Muscle of arm (tissue), 14 donors: ENCODE measurements around the gene ARF1. TPM values are rescaled to one million over a fixed set of nuclear protein-coding genes. Genes with fewer than 3 reads are reported as not detected.

ENCODE experiments used
- DNase-seq: peaks from one replicate; pipeline ENCODE4 v3.0.0-alpha.2; 2013
- long read RNA-seq, 11 donors: transcript quantifications; one replicate each; lab custom pipeline, GENCODE V29; 2026
- polyA plus RNA-seq, 12 donors: library from polyadenylated mRNA; unstranded; fragments of 120-200 nt; gene quantifications; one replicate each; pipeline ENCODE4 v1.2.1, GENCODE V29; 2013; ENCODE audit not compliant: insufficient read length in 12 of 12

ARF1 gene
- polyA plus RNA-seq: 100 to 1,000 TPM in 11 of 12 donors, not detected in 1; 213 to 325 (median 249) TPM
- long read RNA-seq, donor 1, transcript ARF1-201 (5 exons, 1,888 nt): major isoform, 224 of 290 reads
- long read RNA-seq, donor 1, transcript ARF1-213 (5 exons, 1,972 nt): minor isoform, 7 of 290 reads
- long read RNA-seq, donor 1, partial matches to known transcripts: 52 of 290 reads
- long read RNA-seq, donor 1, other reads (novel, unspliced or antisense): 5 of 290 reads
- long read RNA-seq, donor 2, transcript ARF1-213 (5 exons, 1,972 nt): minor isoform, 8 of 185 reads
- long read RNA-seq, donor 2, transcript ARF1-201 (5 exons, 1,888 nt): major isoform, 161 of 185 reads
- long read RNA-seq, donor 2, partial matches to known transcripts: 16 of 185 reads
- long read RNA-seq, donor 2, other reads (novel, unspliced or antisense): 0 of 185 reads
- long read RNA-seq, donor 3, transcript ARF1-201 (5 exons, 1,888 nt): major isoform, 64 of 67 reads
- long read RNA-seq, donor 3, partial matches to known transcripts: 0 of 67 reads
- long read RNA-seq, donor 3, other reads (novel, unspliced or antisense): 0 of 67 reads
- long read RNA-seq, donor 4, transcript ARF1-201 (5 exons, 1,888 nt): major isoform, 40 of 61 reads
- long read RNA-seq, donor 4, transcript ARF1-213 (5 exons, 1,972 nt): minor isoform, 5 of 61 reads
- long read RNA-seq, donor 4, partial matches to known transcripts: 15 of 61 reads
- long read RNA-seq, donor 4, other reads (novel, unspliced or antisense): 0 of 61 reads
- long read RNA-seq, donor 5, transcript ARF1-201 (5 exons, 1,888 nt): major isoform, 133 of 178 reads
- long read RNA-seq, donor 5, transcript ARF1-213 (5 exons, 1,972 nt): minor isoform, 14 of 178 reads
- long read RNA-seq, donor 5, partial matches to known transcripts: 29 of 178 reads
- long read RNA-seq, donor 5, other reads (novel, unspliced or antisense): 0 of 178 reads
- long read RNA-seq, donor 6, transcript ARF1-201 (5 exons, 1,888 nt): major isoform, 81 of 101 reads
- long read RNA-seq, donor 6, transcript ARF1-213 (5 exons, 1,972 nt): minor isoform, 6 of 101 reads
- long read RNA-seq, donor 6, partial matches to known transcripts: 13 of 101 reads
- long read RNA-seq, donor 6, other reads (novel, unspliced or antisense): 0 of 101 reads
- long read RNA-seq, donor 7, transcript ARF1-201 (5 exons, 1,888 nt): major isoform, 67 of 104 reads
- long read RNA-seq, donor 7, partial matches to known transcripts: 33 of 104 reads
- long read RNA-seq, donor 7, other reads (novel, unspliced or antisense): 0 of 104 reads
- long read RNA-seq, donor 8, transcript ARF1-213 (5 exons, 1,972 nt): minor isoform, 6 of 160 reads
- long read RNA-seq, donor 8, transcript ARF1-201 (5 exons, 1,888 nt): major isoform, 135 of 160 reads
- long read RNA-seq, donor 8, partial matches to known transcripts: 18 of 160 reads
- long read RNA-seq, donor 8, other reads (novel, unspliced or antisense): 0 of 160 reads
- long read RNA-seq, donor 9, transcript ARF1-201 (5 exons, 1,888 nt): major isoform, 86 of 123 reads
- long read RNA-seq, donor 9, transcript ARF1-213 (5 exons, 1,972 nt): minor isoform, 7 of 123 reads
- long read RNA-seq, donor 9, partial matches to known transcripts: 29 of 123 reads
- long read RNA-seq, donor 9, other reads (novel, unspliced or antisense): 0 of 123 reads
- long read RNA-seq, donor 10, transcript ARF1-201 (5 exons, 1,888 nt): major isoform, 98 of 153 reads
- long read RNA-seq, donor 10, transcript ARF1-213 (5 exons, 1,972 nt): minor isoform, 5 of 153 reads
- long read RNA-seq, donor 10, partial matches to known transcripts: 47 of 153 reads
- long read RNA-seq, donor 10, other reads (novel, unspliced or antisense): 0 of 153 reads
- long read RNA-seq, donor 11, transcript ARF1-201 (5 exons, 1,888 nt): major isoform, 140 of 222 reads
- long read RNA-seq, donor 11, transcript ARF1-213 (5 exons, 1,972 nt): minor isoform, 5 of 222 reads
- long read RNA-seq, donor 11, partial matches to known transcripts: 74 of 222 reads
- long read RNA-seq, donor 11, other reads (novel, unspliced or antisense): 0 of 222 reads

DNA sequence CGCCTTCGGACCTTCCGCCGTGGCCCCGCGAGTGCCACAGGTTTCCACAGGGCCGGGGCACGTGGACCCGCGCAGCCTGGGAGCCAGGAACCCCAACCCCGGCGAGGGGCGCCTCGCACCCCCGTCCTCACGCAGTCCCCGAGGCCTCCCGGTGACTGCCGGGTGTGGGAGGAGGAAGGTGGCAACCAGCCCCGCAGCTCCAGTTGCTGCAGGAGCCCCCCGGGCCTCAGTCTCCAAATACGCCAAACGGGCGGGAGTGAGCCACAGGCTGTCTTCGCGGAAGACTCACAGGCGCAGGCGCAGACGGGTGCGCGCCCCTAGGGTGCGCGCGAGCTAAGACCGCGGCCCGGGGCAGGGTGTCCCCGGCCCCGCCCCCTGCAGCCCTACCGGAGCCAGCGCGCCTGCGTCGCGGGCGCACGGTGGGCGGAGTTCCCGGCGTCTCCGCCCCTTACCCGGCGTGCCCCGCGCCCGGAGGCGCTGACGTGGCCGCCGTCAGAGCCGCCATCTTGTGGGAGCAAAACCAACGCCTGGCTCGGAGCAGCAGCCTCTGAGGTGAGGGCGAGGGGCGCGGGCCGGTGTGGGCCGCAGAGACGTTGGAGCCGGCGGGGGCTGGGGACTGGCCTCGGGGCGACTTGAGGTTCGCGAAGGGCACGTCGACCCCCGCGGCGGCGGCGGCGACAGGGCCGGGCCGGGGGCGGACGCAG is at the start of gene ARF1:
Gene ARF1, plus strand, starts transcription at position 495 of the 704 bp plus-strand sequence. CDS start 14,407 bp downstream, outside the sequence.
- DNase-seq: peak; percentile 95

DNA sequence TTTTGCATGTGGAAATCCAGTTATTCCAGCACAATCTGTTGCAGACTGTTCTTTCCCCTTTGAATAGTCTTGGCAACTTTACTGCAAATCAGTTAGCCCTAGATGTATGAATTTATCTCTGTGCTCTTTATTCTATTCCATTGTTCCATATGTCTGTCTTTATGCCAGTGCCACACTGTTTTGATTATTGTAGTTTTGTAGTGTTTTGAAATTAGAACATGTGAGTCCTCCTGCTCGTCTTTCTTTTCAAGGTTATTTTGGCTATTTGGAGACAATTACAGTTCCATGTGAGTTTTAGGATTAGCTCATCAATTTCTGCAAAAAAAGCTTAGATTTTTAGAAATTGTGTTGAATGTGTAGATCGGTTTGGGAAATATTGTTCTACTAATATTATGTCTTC is 49.1 kb upstream of the ARF1 start:
- DNase-seq: no peak

DNA sequence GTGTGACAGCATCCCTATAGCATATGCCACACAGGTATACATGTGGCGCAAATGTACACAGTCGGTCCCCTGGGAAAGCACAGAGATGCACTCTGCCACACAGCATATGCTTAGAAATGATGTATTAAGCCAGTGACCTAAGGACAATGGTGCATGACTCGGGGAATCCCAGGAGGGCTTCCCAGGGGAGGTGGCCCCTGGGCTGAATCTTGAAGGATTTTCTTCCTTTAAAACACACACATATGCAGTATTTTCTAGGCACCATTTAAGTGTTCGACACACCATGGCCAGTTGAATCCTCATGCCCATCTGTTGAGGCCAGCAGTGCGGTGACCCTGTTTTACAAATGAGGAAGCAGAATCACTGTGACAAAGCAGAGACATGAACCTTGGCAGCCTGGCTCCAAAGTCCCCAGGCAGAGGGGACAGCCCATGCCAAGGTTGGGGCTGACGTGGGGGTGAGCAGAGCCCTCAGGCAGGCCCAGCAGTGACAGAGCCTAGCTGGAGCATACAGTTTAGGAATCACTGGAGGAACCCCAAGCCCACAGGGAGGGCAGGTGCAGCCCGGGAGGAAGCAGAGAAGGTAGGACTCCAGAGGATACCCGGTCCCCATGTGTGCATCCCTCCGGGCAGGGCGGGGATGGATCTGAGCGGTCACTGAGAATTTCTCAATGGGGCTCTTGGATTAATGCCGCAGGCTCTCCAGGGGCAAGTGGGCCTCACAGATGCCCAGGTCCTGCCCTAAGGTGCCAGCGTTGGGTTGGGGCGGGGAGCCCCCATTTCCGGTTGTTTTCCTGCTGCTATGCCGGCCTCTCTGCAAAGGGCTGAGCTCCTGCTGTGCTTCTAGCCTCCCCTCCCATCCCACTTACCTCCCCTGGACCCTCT is 47.3 kb upstream of the ARF1 start:
- DNase-seq: no peak

- DNase-seq: no peak
Measured at GRCh38 chr1:228035844-228036243, 46.7 kb upstream of the ARF1 start.

- no peak for DNase-seq
Measured at GRCh38 chr1:228036701-228037231, 45.7 kb upstream of the ARF1 start.

- DNase-seq: no peak
Measured at GRCh38 chr1:228037401-228038386, 44.8 kb upstream of the ARF1 start.

- no peak for DNase-seq
Measured at GRCh38 chr1:228038387-228039005, 44.0 kb upstream of the ARF1 start.

DNA sequence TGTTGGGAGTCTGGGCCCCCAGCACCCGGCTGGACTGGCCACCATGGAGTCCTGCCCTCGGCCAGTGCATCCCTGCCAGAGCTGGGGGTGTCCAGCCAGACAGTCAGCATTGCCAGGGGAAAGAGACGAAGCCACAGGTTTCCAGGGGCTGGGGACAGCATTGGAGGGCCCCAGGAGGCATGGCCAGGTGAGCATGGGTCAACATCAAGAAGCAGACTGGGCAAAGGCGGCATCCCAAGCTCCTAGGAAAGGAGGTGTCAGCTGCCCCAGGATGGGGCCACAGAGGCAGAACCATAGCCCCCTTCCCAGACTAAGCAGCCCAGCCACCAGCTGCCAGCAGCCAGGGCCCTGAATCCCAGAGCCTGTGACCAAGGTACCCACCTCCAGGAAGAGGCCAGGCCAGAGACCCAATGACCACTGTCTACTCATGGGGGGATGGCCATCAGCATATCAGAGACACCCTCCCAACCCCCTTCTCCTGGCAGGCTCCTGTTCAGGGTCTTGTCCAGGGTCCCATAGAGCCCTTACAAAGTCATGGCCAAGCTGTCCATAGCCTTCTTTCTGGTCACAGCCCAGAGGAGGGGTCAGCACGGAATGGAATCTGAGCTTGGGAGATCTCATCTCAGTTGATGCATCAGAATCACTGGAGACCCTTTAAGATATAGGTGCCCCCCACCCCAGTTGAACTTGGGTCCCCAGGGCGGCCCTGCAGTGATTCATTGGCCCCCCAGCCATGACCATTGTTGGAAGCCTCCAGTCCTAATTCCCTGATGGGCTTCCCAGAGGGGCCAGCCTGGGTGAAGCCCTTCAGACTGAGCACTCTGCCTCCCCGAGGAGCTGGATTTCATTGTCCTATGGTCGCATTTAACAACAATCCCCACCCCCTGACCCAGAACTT is 43.3 kb upstream of the ARF1 start:
- no peak for DNase-seq

DNA sequence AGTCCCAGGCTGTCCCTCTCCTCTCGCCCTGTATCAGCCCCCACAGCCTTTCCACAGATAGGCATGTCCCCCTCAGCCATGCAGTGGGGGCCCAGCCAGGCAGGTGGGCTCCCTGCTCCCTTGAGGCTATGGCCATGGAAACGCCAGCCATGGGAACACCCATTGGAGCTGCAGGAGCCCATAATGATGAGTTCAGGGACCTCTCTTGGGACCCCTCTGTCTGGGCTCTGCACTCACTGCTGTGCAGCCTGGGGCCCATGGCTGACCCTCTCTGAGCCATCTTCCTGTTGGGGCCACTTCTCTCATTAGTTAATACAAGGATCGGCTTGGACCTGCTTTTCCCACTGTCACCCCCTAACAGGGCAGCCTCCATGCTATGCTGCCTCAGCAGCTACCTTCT is 42.5 kb upstream of the ARF1 start:
- no peak for DNase-seq

DNA sequence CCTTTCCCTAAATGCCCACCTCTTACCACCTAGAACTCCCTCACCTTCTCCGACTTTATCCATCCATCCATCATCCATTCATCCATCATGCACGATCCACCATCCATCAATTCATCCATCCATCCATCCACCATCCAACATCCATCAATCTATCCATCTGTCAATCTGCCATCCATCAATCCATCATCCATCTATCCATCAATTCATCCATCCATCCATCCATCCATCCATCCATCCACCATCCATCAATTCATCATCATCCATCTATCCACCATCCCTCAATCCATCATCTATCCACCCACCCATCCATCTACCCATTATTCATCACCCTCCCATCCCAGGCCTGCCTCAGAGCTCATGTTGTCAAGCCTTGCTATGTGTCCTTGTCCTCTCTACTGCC is 41.2 kb upstream of the ARF1 start:
- DNase-seq: no peak

DNA sequence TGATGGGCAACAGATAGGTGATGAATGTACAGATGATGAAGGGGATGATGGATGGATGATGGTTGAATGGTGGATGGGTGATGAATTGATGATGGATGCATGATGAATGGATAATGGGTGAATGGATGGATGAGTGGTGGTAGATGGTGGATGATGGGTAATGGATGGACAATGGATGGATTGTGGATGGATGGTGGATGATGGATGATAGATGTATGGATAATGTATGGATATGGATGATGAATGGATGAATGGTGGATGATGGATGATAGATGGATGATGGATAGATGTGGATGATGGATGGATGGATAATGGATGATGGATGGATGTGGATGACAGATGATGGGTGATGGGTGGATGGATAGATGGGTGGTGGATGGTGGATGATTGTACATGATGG is 40.0 kb upstream of the ARF1 start:
- DNase-seq: no peak

GRCh38 chr1:228043281-228043848 is 39.1 kb upstream of the ARF1 start:
- DNase-seq: no peak

DNA sequence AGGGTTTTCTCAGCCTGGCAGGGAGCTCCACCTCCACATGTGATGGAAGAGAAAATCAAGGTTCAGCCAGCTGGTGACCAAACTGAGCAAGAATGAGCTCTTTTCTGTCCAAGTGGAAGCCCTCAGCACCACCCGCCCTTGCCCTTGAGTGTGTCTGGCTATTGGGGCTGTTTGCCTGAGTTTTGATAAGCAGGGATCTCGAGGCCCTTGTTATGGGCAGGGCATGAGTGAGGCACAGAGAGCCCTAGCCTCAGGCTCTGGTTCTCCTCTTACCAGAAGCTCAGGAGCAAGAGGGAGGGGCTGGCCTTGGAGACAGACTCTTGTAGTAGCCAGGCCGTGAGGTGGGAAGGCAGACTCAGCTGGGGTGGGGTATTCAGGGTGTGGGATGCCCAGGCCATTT is 37.5 kb upstream of the ARF1 start:
- DNase-seq: no peak

- no peak for DNase-seq
Measured at GRCh38 chr1:228045405-228045804, 37.1 kb upstream of the ARF1 start.

DNA sequence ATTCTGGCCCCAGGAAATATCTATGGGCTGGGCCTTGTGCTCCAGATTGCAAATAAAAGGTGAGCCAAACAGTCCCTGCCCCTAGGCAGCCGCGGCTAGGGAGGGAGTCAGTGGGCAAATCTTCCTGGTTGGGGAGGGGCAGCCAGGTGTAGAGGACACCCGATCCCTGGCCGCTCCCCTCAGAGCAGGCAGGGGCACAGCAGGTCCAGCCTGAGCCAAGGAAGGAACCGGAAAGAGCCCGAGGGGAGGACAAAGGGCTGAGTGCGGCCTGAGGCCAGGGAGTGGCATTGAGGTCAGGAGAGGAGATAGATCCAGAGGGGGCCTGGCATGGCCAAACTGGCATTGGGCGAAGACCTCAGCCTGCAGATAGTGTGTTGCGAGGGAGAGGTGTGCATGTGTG is 36.6 kb upstream of the ARF1 start:
- no peak for DNase-seq
